Mesenchymal stem cell (in vitro differentiated cells and primary cell): ENCODE results near the gene STX3.

Experiments used
- DNase-seq: peaks from one replicate; pipeline ENCODE4 v3.0.0-alpha.2; 2013
- H2AFZ ChIP-seq: one replicate; pipeline ENCODE4 v1.6.1; 2013; ENCODE audit warnings: low read depth, mild to moderate bottlenecking, control low read depth, inconsistent platforms, low read length, moderate library complexity
- H2AK5ac ChIP-seq: 2 replicates; pipeline ENCODE4 v1.6.1; 2013; ENCODE audit warnings: low read length, moderate library complexity, mild to moderate bottlenecking, inconsistent platforms; ENCODE audit not compliant: severe bottlenecking
- H2BK120ac ChIP-seq: one replicate; pipeline ENCODE4 v1.6.1; 2013; ENCODE audit warnings: low read depth, mild to moderate bottlenecking, inconsistent platforms, low read length, moderate library complexity
- H2BK12ac ChIP-seq, 2 experiments: one replicate each; pipeline ENCODE4 v1.6.1; 2013; ENCODE audit warnings: inconsistent platforms in 2 of 2, low read length in 2 of 2, mild to moderate bottlenecking in 2 of 2, moderate library complexity in 2 of 2, control low read depth in 1 of 2
- H2BK15ac ChIP-seq: one replicate; pipeline ENCODE4 v1.6.1; 2013; ENCODE audit warnings: mild to moderate bottlenecking, low read depth, inconsistent platforms; ENCODE audit not compliant: poor library complexity, severe bottlenecking
- H2BK5ac ChIP-seq: 2 replicates; pipeline ENCODE4 v1.6.1; 2013; ENCODE audit warnings: low read depth, mild to moderate bottlenecking, low read length, control low read depth, inconsistent platforms; ENCODE audit not compliant: poor library complexity, severe bottlenecking
- H3K14ac ChIP-seq, 2 experiments: one replicate each; pipeline ENCODE4 v1.6.1; 2013; ENCODE audit warnings: inconsistent platforms in 2 of 2, low read length in 2 of 2, control low read depth in 1 of 2, mild to moderate bottlenecking in 1 of 2, moderate library complexity in 1 of 2
- H3K18ac ChIP-seq, 2 experiments: one replicate each; pipeline ENCODE4 v1.6.1; 2013; ENCODE audit warnings: inconsistent platforms in 2 of 2, low read length in 2 of 2, control low read depth in 1 of 2, low read depth in 1 of 2, mild to moderate bottlenecking in 1 of 2
- H3K23ac ChIP-seq, 2 experiments: one replicate each; pipeline ENCODE4 v1.6.1; 2013; ENCODE audit warnings: inconsistent platforms in 2 of 2, low read length in 2 of 2, mild to moderate bottlenecking in 2 of 2, moderate library complexity in 2 of 2, control low read depth in 1 of 2
- H3K27ac ChIP-seq: 2 replicates; pipeline ENCODE4 v1.5.1; 2013; ENCODE audit warnings: mild to moderate bottlenecking, moderate library complexity, low read length, control low read depth, inconsistent platforms; ENCODE audit not compliant: poor library complexity, severe bottlenecking
- H3K27me3 ChIP-seq, 2 experiments: 2 replicates each; pipeline versions ENCODE4 v1.6.1 to v1.7.0; 2013; ENCODE audit warnings: low read length in 2 of 2, mild to moderate bottlenecking in 2 of 2, moderate library complexity in 2 of 2, control low read depth in 1 of 2, inconsistent platforms in 1 of 2; ENCODE audit not compliant: control insufficient read depth in 1 of 2, insufficient read depth in 1 of 2
- H3K36me3 ChIP-seq, 2 experiments: 2 replicates each; pipeline versions ENCODE4 v1.6.1 to v1.7.0; 2013; ENCODE audit warnings: low read length in 2 of 2, control low read depth in 1 of 2, inconsistent platforms in 1 of 2, low read depth in 1 of 2, mild to moderate bottlenecking in 1 of 2; ENCODE audit not compliant: insufficient read depth in 2 of 2, control insufficient read depth in 1 of 2
- H3K4ac ChIP-seq, 2 experiments: one replicate each; pipeline ENCODE4 v1.6.1; 2013; ENCODE audit warnings: inconsistent platforms in 2 of 2, low read length in 2 of 2, mild to moderate bottlenecking in 2 of 2, moderate library complexity in 2 of 2, control low read depth in 1 of 2, low read depth in 1 of 2
- H3K4me1 ChIP-seq: 2 replicates; pipeline ENCODE4 v1.6.1; 2013; ENCODE audit warnings: low read depth, low read length, control low read depth; ENCODE audit not compliant: control insufficient read depth, insufficient read depth
- H3K4me2 ChIP-seq: 2 replicates; pipeline ENCODE4 v1.6.1; 2013; ENCODE audit warnings: low read length, mild to moderate bottlenecking, inconsistent platforms; ENCODE audit not compliant: poor library complexity, severe bottlenecking
- H3K4me3 ChIP-seq, 2 experiments: 2 replicates each; pipeline versions ENCODE4 v1.5.1 to v1.7.0; 2013; ENCODE audit warnings: low read length in 2 of 2, mild to moderate bottlenecking in 2 of 2, control low read depth in 1 of 2, low read depth in 1 of 2; ENCODE audit not compliant: insufficient read depth in 1 of 2
- H3K79me1 ChIP-seq: replicated peaks from 2 replicates; pipeline ENCODE4 v1.6.1; 2013; ENCODE audit warnings: mild to moderate bottlenecking, control low read depth, low read length, inconsistent platforms; ENCODE audit not compliant: poor library complexity, severe bottlenecking
- H3K9ac ChIP-seq: 2 replicates; pipeline ENCODE4 v1.7.0; 2013; ENCODE audit warnings: mild to moderate bottlenecking, low read length, moderate library complexity
- H3K9me3 ChIP-seq: 2 replicates; pipeline ENCODE4 v1.7.0; 2013; ENCODE audit warnings: mild to moderate bottlenecking, low read length; ENCODE audit not compliant: control insufficient read depth
- H4K8ac ChIP-seq: one replicate; pipeline ENCODE4 v1.6.1; 2013; ENCODE audit warnings: inconsistent platforms, mild to moderate bottlenecking, low read length, moderate library complexity
- H4K91ac ChIP-seq: one replicate; pipeline ENCODE4 v1.6.1; 2013; ENCODE audit warnings: mild to moderate bottlenecking, low read length, inconsistent platforms
- WGBS: methylation state at CpG from one replicate; pipeline ENCODE4 v1.1.7; 2013; ENCODE audit warnings: mixed read lengths; 5-methylcytosine and 5-hydroxymethylcytosine counted together

The STX3 gene

DNA sequence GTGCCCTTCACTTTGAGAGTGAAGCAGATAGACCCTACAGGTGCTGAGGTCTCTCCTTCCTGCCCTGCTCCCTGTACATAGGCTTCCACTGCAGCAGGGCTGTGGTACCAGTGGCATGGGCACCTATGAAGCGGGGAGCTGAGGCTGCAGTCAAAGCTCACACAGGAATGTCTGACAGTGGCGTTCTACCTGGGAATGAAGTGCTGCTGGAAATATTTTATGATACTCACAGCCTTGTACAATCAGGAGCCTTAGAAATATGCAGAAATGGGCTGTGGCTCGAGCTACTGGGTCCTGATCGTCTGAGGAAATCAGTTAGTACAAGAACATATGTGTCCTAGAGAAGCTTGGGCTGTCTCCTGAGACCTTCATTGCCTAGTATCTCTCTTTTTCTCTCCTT, 30.6 kb downstream of the STX3 start:
- H3K4me1 ChIP-seq, result peaks cover 8% of the 10 kb centered on the region
- peak overlapping the region; percentile 7 to 31 for H2BK12ac ChIP-seq
- H3K4me2 ChIP-seq, result no peak overlapping the region
- H2AK5ac ChIP-seq, result no peak overlapping the region
- H3K9ac ChIP-seq, result no peak overlapping the region
- H2BK5ac ChIP-seq, result no peak overlapping the region
- no peak overlapping the region for H3K27ac ChIP-seq
- no peak overlapping the region for H3K18ac ChIP-seq
- no peak overlapping the region for H4K8ac ChIP-seq
- DNase-seq, result no peak
- peaks cover 35% of the 10 kb centered on the region for H3K79me1 ChIP-seq
- H4K91ac ChIP-seq, result no peak overlapping the region
- H2AFZ ChIP-seq, result no peak overlapping the region
- no peak overlapping the region for H2BK120ac ChIP-seq
- peak overlapping the region in 1 of 2 experiments; percentile 85 for H3K23ac ChIP-seq
- H3K27me3 ChIP-seq, result no peaks in the 10 kb centered on the region
- H3K14ac ChIP-seq, result peak overlapping the region in 1 of 2 experiments; percentile 9
- H2BK15ac ChIP-seq, result no peak overlapping the region
- peaks cover 19 to 54% of the 10 kb centered on the region in 2 experiments for H3K36me3 ChIP-seq
- 100% methylated on average over 4 of the region's 4 CpGs for WGBS
- peak overlapping the region in 1 of 2 experiments; percentile 32 for H3K4ac ChIP-seq
- H3K4me3 ChIP-seq, result no peak overlapping the region
- no peaks in the 10 kb centered on the region for H3K9me3 ChIP-seq

- H4K8ac ChIP-seq, result peak overlapping the region; percentile 42
- no peak overlapping the region for H3K4me2 ChIP-seq
- H3K14ac ChIP-seq, result no peak overlapping the region
- H3K9me3 ChIP-seq, result no peaks in the 10 kb centered on the region
- H2BK5ac ChIP-seq, result no peak overlapping the region
- DNase-seq, result no peak
- no peak overlapping the region for H4K91ac ChIP-seq
- 78% methylated on average over 4 of the region's 4 CpGs for WGBS
- H3K18ac ChIP-seq, result peak overlapping the region; percentile 50 to 89
- peak overlapping the region; percentile 45 for H3K27ac ChIP-seq
- H3K79me1 ChIP-seq, result peaks cover 41% of the 10 kb centered on the region
- H3K23ac ChIP-seq, result no peak overlapping the region
- H2AK5ac ChIP-seq, result peak overlapping the region; percentile 33
- H2AFZ ChIP-seq, result no peak overlapping the region
- peaks cover 8% of the 10 kb centered on the region for H3K4me1 ChIP-seq
- no peak overlapping the region for H2BK120ac ChIP-seq
- H3K36me3 ChIP-seq, result peaks cover 28 to 62% of the 10 kb centered on the region in 2 experiments
- H3K4ac ChIP-seq, result peak overlapping the region in 1 of 2 experiments; percentile 54
- H2BK15ac ChIP-seq, result no peak overlapping the region
- no peaks in the 10 kb centered on the region for H3K27me3 ChIP-seq
- H2BK12ac ChIP-seq, result peak overlapping the region in 1 of 2 experiments; percentile 85
- no peak overlapping the region for H3K9ac ChIP-seq
- no peak overlapping the region for H3K4me3 ChIP-seq
Measured at GRCh38 chr11:59787255-59787588, 32.0 kb downstream of the STX3 start.

- Histone ChIP-seq H2BK5ac (no peak overlapping the region), H3K18ac (no peak overlapping the region), H2AFZ (no peak overlapping the region), H3K79me1 (peaks cover 45% of the 10 kb centered on the region), H3K27ac (peak overlapping the region; percentile 12), H2BK120ac (no peak overlapping the region), H2BK12ac (no peak overlapping the region), H4K91ac (no peak overlapping the region), H3K4me3 (no peak overlapping the region), H3K14ac (no peak overlapping the region), H2BK15ac (no peak overlapping the region), H3K9me3 (no peaks in the 10 kb centered on the region), H3K36me3 (peaks cover 32 to 64% of the 10 kb centered on the region in 2 experiments), H2AK5ac (no peak overlapping the region), H3K27me3 (no peaks in the 10 kb centered on the region), H3K23ac (no peak overlapping the region), H3K4ac (no peak overlapping the region), H3K9ac (no peak overlapping the region), H4K8ac (no peak overlapping the region), H3K4me1 (peaks cover 8% of the 10 kb centered on the region), H3K4me2 (no peak overlapping the region)
- 19% methylated on average over 3 of the region's 3 CpGs for WGBS
- peak; percentile 70 for DNase-seq
Measured at GRCh38 chr11:59787816-59788215, 32.6 kb downstream of the STX3 start.

- Histone ChIP-seq H3K18ac (no peak overlapping the region), H3K27me3 (no peaks in the 10 kb centered on the region), H3K9ac (no peak overlapping the region), H3K4me3 (no peak overlapping the region), H4K91ac (no peak overlapping the region), H2BK15ac (no peak overlapping the region), H3K79me1 (peaks cover 44% of the 10 kb centered on the region), H3K4me1 (peaks cover 6% of the 10 kb centered on the region), H3K23ac (no peak overlapping the region), H3K14ac (no peak overlapping the region), H2BK5ac (no peak overlapping the region), H3K4ac (no peak overlapping the region), H2BK120ac (no peak overlapping the region), H2BK12ac (no peak overlapping the region), H3K27ac (no peak overlapping the region), H4K8ac (no peak overlapping the region), H3K36me3 (peaks cover 57 to 93% of the 10 kb centered on the region in 2 experiments), H2AFZ (no peak overlapping the region), H2AK5ac (no peak overlapping the region), H3K4me2 (no peak overlapping the region), H3K9me3 (no peaks in the 10 kb centered on the region)
- WGBS, result 67% methylated on average over 4 of the region's 4 CpGs
- no peak for DNase-seq
Measured at GRCh38 chr11:59791639-59792038, 36.5 kb downstream of the STX3 start.
